SK-N-SH treated with all-trans-retinoic acid at 6 μM for 48 hours (cell line): ENCODE data around the gene LMBR1.

Source experiments
- ATAC-seq: fragments of 200-7000 bp; cut with Tn5 transposase; 3 replicates; pipeline ENCODE4 v1.9.1; 2020; ENCODE audit warnings: mild to moderate bottlenecking, moderate library complexity
- CREB5 ChIP-seq: fragments of 250-450 bp; sonication (Bioruptor Pico); IDR thresholded peaks from 2 replicates; pipeline ENCODE4 v1.5.1; 2020; ENCODE audit warnings: low read depth, mild to moderate bottlenecking, moderate library complexity
- CSDC2 ChIP-seq: fragments of 250-450 bp; sonication (Bioruptor Pico); IDR thresholded peaks from 2 replicates; pipeline ENCODE4 v1.5.0; 2020; ENCODE audit warnings: mild to moderate bottlenecking, moderate library complexity
- GLIS3 ChIP-seq: fragments of 250-450 bp; sonication (Bioruptor Pico); IDR thresholded peaks from 2 replicates; pipeline ENCODE4 v1.5.0; 2020; ENCODE audit warnings: mild to moderate bottlenecking, moderate library complexity
- ISL1 ChIP-seq: fragments of 250-450 bp; sonication (Bioruptor Pico); IDR thresholded peaks from 2 replicates; pipeline ENCODE4 v2.1.2; 2022; ENCODE audit warnings: mild to moderate bottlenecking, moderate library complexity
- PATZ1 ChIP-seq: fragments of 250-450 bp; sonication (Bioruptor Pico); IDR thresholded peaks from 2 replicates; pipeline ENCODE4 v1.8.0; 2020; ENCODE audit warnings: mild to moderate bottlenecking, moderate library complexity, borderline replicate concordance
- POU6F1 ChIP-seq: fragments of 250-450 bp; sonication (Bioruptor Pico); IDR thresholded peaks from 2 replicates; pipeline ENCODE4 v1.8.0; 2021; ENCODE audit warnings: low read depth, mild to moderate bottlenecking, moderate library complexity, borderline replicate concordance
- PPARA ChIP-seq: fragments of 250-450 bp; sonication (Bioruptor Pico); IDR thresholded peaks from 2 replicates; pipeline ENCODE4 v1.5.0; 2020; ENCODE audit warnings: mild to moderate bottlenecking, borderline replicate concordance
- RARB ChIP-seq: fragments of 250-450 bp; sonication (Bioruptor Pico); IDR thresholded peaks from 2 replicates; pipeline ENCODE4 v1.8.0; 2021; ENCODE audit warnings: mild to moderate bottlenecking, moderate library complexity
- SNAI2 ChIP-seq: fragments of 250-450 bp; sonication (Bioruptor Pico); IDR thresholded peaks from 2 replicates; pipeline ENCODE4 v1.5.0; 2020; ENCODE audit warnings: mild to moderate bottlenecking, moderate library complexity
- TOX ChIP-seq: fragments of 250-450 bp; sonication (Bioruptor Pico); IDR thresholded peaks from 2 replicates; pipeline ENCODE4 v1.8.0; 2021; ENCODE audit warnings: mild to moderate bottlenecking, moderate library complexity, borderline replicate concordance
- TSHZ2 ChIP-seq: fragments of 250-450 bp; sonication (Bioruptor Pico); IDR thresholded peaks from 2 replicates; pipeline ENCODE4 v1.5.0; 2020; ENCODE audit warnings: mild to moderate bottlenecking, moderate library complexity
- ZFP30 ChIP-seq: fragments of 450-650 bp; formaldehyde crosslinking; IDR thresholded peaks from 2 replicates; pipeline ENCODE4 v1.5.0; 2022; ENCODE audit warnings: mild to moderate bottlenecking, moderate library complexity
- ZNF565 ChIP-seq: fragments of 450-650 bp; formaldehyde crosslinking; conservative IDR thresholded peaks from 2 replicates; pipeline ENCODE4 v1.5.0; 2020; ENCODE audit warnings: low read depth, mild to moderate bottlenecking, moderate library complexity
- ZNF8 ChIP-seq: fragments of 450-650 bp; formaldehyde crosslinking; IDR thresholded peaks from 2 replicates; pipeline ENCODE4 v1.5.0; 2020; ENCODE audit warnings: mild to moderate bottlenecking, moderate library complexity

LMBR1 gene

GRCh38 chr7:156819733-156820295 is 73.2 kb downstream of the LMBR1 start (continued):
- TF ChIP-seq CREB5 (CRISPR knock-in tag) (no peak), RARB (CRISPR knock-in tag) (no peak), PPARA (CRISPR knock-in tag) (no peak), ZNF8 (no peak), TOX (no peak), ZNF565 (CRISPR knock-in tag) (no peak)

GRCh38 chr7:156818133-156818532 is 74.8 kb downstream of the LMBR1 start:
- ATAC-seq: no peak
- TF ChIP-seq ZFP30 (CRISPR knock-in tag) (no peak), SNAI2 (CRISPR knock-in tag) (no peak), TSHZ2 (CRISPR knock-in tag) (no peak), CREB5 (CRISPR knock-in tag) (no peak), POU6F1 (CRISPR knock-in tag) (no peak), CSDC2 (CRISPR knock-in tag) (no peak), GLIS3 (no peak)
- TF ChIP-seq, all 23 proteins: peak for 0

- ATAC-seq: peak; percentile 85
Measured at GRCh38 chr7:156816943-156817572, 75.9 kb downstream of the LMBR1 start.

More at GRCh38 chr7:156816943-156817572, 75.9 kb downstream of the LMBR1 start:
- TF ChIP-seq PATZ1 (no peak), ISL1 (no peak), CREB5 (CRISPR knock-in tag) (no peak)
